ENCODE measurements around the gene RPH3AL.

Gene RPH3AL

DNA sequence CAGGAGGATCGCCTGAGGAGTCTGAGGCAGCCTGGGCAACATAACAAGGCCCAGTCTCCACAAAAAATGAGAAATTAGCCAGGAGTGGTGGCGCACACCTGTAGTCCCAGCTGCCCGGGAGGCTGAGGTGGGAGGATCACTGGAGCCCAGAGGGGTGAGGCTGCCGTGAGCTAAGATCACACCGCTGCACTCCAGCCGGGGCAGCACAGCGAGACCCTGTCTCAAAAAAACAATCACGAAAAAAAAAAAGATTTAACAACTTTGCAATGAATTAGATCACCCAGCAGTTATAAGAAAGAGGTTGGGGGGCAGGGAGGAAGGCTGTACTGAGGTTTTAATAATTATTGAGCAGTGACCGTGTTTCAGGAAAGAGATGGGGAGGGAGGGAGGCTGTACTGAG is 49.4 kb downstream of the RPH3AL start:
- in situ Hi-C loops (cut with MboI; ENCODE audit: low sequenced_read_pairs) = no loop called here

GRCh38 chr17:302300-302698 is 50.3 kb downstream of the RPH3AL start:
- in situ Hi-C loops (cut with MboI; ENCODE audit: low sequenced_read_pairs) = no loop called here

DNA sequence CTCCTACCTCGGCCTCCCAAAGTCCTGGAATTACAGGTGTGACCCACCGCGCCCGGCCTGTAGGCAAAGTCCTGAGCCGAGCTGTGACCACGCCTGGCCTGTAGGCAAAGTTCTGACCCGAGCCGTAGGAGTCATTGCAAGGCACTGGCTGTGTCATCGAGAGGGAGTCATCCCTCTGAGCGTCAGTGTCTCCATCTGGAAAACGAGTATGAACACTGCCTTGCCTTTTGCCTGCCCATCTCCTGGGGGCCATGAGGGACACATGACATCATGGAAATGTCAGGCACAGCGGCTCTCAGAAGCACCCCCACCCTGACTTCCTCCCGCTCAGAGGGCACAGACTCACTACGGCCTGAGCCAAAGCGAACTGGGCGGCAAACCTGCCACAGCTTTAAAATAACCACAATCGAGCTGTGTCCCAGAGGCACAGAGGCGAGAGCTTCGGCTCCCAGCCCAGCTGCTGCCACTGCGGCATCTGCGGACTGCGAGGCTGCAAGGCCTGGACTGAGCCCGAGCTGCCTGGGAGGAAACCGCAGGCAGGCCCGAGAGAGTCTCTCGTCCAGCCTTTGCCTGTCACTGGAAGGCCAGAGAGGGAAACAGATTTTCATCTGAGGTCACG is 50.8 kb downstream of the RPH3AL start:
- in situ Hi-C loops (cut with MboI; ENCODE audit: low sequenced_read_pairs) = no loop called here

- in situ Hi-C loops (cut with MboI; ENCODE audit: low sequenced_read_pairs) = no loop called here
Measured at GRCh38 chr17:300881-301280, 51.7 kb downstream of the RPH3AL start.

GRCh38 chr17:299546-299945 is 53.1 kb downstream of the RPH3AL start:
- in situ Hi-C loops (cut with MboI; ENCODE audit: low sequenced_read_pairs) = no loop called here

GRCh38 chr17:298791-299450 is 53.7 kb downstream of the RPH3AL start:
- in situ Hi-C loops (cut with MboI; ENCODE audit: low sequenced_read_pairs) = no loop called here

GRCh38 chr17:297758-298157 is 54.8 kb downstream of the RPH3AL start:
- in situ Hi-C loops (cut with MboI; ENCODE audit: low sequenced_read_pairs) = no loop called here

DNA sequence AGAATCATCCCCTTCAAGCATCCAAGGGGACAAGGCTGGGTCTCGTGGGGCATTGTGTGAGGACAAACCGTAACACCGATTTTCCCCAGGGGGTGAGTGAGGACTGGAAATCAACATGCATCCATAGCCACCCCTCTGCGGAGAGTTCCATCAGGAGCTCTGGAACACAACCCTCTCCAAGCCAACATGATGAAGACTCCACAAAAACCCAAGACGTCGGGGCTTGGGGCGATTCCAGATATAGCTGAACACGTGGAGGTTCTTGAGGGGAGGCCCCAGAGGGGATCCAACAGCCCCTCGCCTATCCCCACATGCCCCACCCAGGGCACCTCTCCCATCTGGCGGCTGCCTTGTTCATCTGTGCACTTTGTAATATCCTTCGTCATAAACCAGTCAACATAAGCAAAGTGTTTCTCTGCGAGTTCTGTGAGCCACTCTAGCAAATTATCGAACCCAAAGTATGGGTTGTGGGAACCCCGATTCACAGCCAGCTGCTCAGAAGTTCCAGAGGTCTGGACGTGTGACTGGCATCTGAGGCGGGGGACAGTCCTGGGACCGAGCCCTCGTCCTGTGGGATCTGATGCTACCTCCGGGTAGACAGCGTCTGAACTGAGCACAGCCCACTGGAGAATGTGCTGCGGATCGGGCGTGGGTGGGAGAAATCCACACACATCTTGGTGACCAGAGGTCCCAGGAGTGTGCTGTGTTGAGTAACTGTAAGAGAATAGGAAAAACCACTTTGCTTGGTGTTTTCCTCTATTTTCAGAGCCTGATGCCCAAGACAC is 55.5 kb downstream of the RPH3AL start:
- in situ Hi-C loops (cut with MboI; ENCODE audit: low sequenced_read_pairs) = no loop called here

- in situ Hi-C loops (cut with MboI; ENCODE audit: low sequenced_read_pairs) = no loop called here
Measured at GRCh38 chr17:296379-296778, 56.2 kb downstream of the RPH3AL start.

DNA sequence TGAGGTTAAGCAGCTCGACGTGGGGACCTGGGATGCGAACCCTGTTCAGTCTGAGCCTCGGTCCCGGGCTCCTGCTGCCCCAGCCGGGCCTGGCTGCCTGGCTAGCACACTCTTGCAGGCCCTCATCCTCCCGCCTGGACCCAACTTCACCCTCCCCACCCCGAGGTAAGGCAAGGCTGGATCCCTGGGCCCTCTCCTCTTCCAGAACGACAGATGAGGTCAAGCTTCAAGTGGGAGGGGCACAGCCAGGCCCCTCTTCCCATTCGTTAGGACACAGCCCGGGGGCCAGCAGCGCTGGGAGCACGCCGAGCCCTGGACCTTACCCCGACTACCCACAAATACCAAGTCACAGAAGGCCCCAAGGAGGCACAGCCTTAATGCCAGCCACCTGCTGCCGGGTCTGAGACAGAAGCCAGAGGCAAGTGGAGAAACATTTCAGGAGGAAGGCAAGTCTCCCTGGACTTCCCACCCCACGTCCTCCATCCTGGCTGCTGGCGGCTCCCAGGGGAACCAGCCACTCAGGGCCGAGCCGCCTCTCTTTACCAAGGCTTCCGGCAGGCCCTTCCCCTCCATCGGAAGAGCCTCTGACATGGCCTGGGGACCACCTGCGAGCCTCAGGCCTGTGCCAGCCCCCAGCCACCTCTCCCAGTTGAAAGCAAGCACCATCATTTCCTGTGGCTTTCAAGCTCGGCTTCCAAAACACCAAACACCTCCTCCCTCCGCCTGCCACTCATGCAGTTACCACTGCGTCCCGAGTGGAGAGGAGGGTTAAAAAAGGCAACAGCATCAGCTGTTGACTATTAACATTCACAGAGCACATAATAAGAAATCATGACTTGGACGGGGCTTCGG is 59.9 kb downstream of the RPH3AL start:
- in situ Hi-C loops (cut with MboI; ENCODE audit: low sequenced_read_pairs) = no loop called here

GRCh38 chr17:292016-292415 is 60.6 kb downstream of the RPH3AL start:
- in situ Hi-C loops (cut with MboI; ENCODE audit: low sequenced_read_pairs) = no loop called here

GRCh38 chr17:291587-291986 is 61.0 kb downstream of the RPH3AL start:
- in situ Hi-C loops (cut with MboI; ENCODE audit: low sequenced_read_pairs) = no loop called here

- in situ Hi-C loops (cut with MboI; ENCODE audit: low sequenced_read_pairs) = no loop called here
Measured at GRCh38 chr17:290626-291025, 62.0 kb downstream of the RPH3AL start.

GRCh38 chr17:290121-290521 is 62.5 kb downstream of the RPH3AL start:
- in situ Hi-C loops (cut with MboI; ENCODE audit: low sequenced_read_pairs) = no loop called here

DNA sequence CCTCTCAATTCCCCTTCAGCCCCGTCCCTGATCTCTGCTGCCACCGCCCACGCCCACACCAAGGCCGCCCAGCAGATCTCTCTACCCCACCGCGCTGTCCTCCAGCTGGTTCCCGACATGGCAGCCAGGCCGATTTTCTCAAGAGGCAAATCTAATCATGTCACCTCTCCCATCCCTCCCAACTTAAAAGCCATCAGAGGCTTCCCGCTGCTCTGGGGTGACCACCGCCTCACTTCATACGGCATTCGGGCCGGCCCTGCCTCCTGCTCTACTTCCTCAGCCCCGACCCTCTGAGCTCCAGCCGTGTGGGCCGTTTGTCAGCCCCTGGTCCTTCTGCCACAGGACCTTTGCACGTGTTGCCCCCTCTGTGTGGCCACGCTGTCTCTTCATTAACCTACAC is 63.2 kb downstream of the RPH3AL start:
- in situ Hi-C loops (cut with MboI; ENCODE audit: low sequenced_read_pairs) = no loop called here

DNA sequence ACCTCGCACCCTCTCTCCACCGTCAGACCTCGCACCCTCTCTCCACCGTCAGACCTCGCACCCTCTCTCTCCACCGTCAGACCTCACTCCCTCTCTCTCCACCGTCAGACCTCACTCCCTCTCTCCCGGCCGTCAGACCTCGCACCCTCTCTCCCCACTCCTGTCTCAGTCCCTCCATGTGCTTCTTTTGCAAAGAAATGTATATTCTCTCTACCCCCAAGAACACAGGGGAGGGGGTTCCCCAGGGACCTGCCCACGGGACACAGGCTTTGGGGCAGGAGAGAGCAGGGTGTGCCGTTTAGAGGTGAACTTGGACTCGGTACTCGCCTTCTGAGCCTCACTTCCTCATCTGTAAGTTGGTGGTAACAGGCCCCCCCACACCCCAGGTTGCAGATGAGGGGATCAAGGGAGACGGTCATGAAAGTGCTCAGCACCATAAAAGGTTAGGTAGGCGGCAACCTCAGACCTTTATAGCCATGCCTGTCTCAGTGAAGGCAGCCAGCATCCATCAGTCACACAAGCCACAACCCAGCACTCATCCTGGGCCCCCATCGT is 63.7 kb downstream of the RPH3AL start:
- in situ Hi-C loops (cut with MboI; ENCODE audit: low sequenced_read_pairs) = no loop called here

- in situ Hi-C loops (cut with MboI; ENCODE audit: low sequenced_read_pairs) = no loop called here
Measured at GRCh38 chr17:286571-286970, 66.0 kb downstream of the RPH3AL start.

GRCh38 chr17:285751-286422 is 66.7 kb downstream of the RPH3AL start:
- in situ Hi-C loops (cut with MboI; ENCODE audit: low sequenced_read_pairs) = no loop called here

GRCh38 chr17:284676-285355 is 67.8 kb downstream of the RPH3AL start:
- in situ Hi-C loops (cut with MboI; ENCODE audit: low sequenced_read_pairs) = no loop called here

Measured in hTERT RPE-1 (cell line).